GM19351 (cell line): ENCODE data around the gene HHAT.
"Not testable (repeated sequence)": the region's sequence is repeated elsewhere in the genome, so short reads cannot be mapped to it uniquely, and the experiment has no call there.

Experiments
- ATAC-seq: cut with Tn5 transposase; IDR thresholded peaks from one replicate; pipeline ENCODE4 v1.9.1; 2021; ENCODE audit warnings: mild to moderate bottlenecking, moderate library complexity; ENCODE audit not compliant: unreplicated experiment

Gene HHAT

DNA sequence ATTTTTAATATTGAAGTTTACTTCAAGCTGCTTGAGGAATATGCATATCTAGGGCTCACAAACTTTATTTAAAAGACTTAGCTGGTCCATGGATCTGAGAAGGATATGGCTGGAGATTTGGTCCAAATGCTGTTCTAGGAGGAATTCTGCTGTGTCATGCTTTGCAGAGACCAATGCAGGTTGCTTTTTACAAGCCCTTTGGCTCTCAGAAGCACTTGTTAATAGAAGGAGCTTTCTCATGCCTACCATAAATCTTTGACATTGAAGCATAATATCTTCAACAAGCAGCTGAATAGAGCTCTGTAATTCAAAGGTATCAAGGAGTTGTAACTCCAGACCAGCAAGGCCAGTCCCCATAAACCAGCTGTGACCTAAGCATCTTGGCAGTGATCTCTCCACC is 299.1 kb downstream of the HHAT start:
- ATAC-seq: no peak

DNA sequence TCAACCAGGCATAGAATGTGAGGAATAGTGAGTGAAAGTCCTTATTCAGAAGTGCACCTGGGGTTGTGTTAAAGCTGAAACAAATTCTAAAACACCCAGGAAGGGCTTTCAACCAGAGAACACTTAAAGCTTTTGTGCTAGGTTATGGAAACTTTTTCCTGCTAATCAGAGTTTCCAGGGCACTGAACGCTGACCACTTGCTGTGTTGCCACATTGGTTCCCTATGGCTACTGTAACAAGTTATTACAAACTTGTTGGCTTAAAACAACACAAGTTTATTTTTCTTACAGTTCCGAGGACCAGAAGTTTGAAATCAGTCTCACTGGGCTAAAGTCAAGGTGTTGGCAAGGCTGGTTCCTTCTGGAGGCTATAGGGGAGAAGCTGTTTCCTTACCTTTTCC is 300.6 kb downstream of the HHAT start:
- no peak for ATAC-seq

DNA sequence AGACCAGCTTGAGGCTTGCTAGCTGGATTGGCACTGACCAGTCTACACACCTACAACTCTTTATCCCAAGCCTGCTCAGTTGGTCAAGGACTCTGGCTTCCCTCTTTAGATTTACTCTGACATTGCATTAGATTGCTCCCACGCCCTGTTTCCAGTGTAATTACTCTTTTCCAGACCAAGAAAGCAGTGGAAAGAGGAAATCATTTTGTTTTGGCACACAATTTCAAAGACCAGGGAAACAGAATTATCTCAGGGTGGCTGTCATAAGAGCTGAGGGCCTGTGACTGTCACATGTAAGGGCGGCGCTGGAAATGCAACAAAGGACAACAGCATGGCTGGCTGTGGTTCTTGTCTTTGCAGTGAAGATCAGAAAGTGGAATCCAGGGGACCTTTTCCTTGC is 302.7 kb downstream of the HHAT start:
- ATAC-seq: no peak

DNA sequence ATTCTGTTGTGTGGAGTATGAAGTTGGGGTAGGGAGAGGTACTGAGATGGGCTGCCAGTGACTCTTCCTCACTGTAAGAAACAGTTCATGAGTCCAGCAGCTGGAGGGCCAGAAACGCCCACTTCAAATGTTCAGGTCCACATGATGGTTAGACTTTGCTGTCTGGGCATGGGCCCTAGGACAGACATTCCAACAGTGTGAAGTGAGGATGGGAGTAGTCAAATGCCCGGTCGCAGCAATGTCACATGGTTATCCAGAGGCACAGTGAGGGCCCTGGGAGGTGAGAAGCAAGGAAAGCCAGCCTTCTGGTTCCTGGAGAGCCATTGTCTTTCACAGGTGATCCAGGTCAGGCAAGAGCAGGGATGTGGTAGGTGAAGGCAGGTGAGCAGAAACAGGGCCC is 304.4 kb downstream of the HHAT start:
- ATAC-seq: no peak

DNA sequence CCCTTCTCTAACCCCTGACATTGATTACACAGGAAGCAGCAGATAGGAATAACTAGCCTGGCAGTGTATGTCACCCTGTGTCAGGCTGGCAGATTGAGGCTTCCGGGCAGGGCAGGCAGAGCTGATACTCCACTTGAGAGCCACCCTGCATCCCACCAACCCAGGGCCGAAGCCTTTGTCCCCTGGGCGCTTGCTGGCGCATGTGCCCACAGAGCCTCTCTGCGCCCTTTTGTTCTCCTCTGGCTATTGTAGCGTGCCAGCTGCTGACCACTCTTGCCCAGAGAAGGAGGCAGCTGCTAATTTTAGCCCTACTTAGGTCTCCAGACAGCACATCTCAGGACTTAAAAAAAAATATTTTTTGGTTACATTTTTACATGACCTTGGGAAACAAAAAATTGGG is 304.9 kb downstream of the HHAT start:
- ATAC-seq: no peak

DNA sequence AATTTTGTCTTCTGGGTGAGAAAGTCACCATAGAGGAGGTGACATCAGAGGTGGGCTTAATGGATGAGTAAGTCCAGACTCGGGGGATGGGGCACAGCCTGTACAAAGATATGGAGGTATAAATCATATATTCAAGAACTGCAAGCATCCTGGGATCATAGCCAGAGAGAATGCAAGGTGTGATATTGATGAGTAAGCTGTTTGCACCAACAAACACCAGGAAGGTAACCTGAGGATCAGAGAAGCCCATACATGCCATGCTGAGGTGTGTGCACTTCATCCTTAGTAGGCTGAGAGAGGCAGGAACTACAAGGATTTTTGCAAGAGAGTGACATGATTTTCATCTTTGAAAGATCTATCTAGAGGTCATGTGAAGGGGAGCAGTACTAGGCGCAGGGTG is 306.4 kb downstream of the HHAT start:
- no peak for ATAC-seq

DNA sequence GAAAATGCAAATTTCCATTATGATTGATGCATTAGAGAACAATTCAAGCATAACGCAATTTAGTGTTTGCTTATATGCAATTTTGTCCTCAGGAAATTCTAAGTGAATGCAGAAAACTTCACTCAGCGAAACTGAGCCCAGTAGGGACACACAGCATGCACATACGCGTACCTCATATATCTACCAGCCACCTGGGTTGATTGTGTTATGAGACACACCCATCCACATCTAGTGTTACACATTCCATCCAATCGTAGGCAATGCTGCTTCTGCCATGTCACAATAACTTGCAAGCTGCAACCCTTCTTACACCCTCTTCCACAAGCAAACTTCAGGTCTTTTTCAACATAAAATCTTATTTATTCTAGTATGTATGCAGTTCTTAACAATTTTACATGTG is 312.9 kb downstream of the HHAT start:
- no peak for ATAC-seq

- ATAC-seq: no peak
These were observed 317.0 kb downstream of the HHAT start for GRCh38 chr1:210645582-210646257.

DNA sequence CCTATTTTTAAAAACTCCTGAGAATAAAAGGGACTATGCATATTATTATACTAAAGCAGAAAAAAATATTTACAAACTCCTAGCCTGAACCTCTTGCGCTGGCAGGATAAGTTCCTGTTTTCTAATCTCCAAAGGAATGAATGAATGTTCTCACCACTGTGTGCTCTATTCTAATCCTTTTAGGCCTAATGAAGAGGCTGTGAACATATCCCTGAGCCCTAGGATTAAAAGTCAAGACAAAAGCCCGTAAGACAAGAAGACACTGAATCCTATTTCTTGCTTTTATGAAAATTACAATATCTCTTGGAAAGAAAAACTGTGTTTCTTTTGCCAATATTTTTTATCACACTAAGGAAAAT is 317.5 kb downstream of the HHAT start:
- ATAC-seq: no peak

GRCh38 chr1:210647406-210648333 is 319.0 kb downstream of the HHAT start:
- ATAC-seq: no peak

DNA sequence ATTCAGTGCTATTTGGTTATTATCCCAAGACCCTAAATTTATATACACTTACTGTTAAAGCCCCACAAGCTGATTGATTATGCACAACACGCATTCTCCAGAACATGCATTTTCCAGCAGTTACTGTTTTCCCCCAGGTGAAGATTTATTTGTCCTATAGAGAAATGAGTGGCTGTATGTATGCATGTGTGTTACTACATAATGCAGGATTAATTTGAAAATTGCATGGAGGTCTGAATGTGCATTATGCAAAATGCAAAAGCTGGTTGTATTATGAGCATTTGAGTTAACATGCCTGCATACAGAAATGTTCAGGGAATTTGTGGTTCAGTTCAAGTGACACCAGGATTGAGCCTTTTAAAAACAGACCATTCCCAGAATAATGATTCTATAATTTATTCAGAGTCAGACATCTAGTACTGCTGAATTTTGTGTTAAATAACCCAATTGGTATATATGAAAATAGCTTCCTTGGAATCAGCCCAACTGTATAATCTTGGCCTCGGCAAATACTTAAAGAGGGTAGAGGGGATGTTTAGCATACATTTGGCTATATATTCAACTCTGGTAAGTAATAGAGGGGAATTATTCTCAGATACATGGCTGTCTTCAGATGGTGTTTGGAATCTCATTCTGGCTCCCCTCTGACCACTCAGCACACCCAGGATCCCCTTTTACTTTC is 320.0 kb downstream of the HHAT start:
- ATAC-seq: no peak

- no peak for ATAC-seq
These were observed 321.7 kb downstream of the HHAT start for GRCh38 chr1:210650403-210650802.

DNA sequence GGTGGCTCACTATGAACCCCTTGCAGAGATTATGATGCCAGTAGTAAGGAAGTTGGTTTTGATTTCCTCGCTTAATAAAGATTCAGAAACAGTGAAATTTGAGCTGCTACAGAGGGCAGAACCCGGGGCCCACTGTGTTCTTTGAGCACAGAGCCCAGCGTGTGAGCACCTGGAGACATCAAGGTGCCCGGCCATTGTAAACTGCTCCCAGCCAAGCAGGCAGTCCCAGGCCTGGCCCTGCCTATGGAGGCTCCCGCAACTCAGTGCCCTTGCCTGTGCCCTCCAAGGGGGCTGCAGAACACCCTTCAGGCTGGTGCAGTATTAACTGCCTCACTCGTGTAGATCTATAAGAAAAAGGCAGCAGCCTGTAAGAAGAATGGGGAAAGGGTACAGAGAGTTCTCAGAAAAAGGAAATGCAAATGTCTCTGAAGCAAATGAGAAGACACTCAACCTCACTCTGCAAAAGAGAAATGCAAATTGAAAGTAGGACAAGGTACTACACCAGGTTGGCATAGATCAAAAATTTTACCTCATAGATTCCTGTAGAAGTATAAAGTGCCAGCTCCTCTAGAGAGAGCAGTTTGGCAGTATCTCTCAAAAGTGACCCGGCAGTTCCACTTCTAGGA is 323.7 kb downstream of the HHAT start:
- no peak for ATAC-seq

DNA sequence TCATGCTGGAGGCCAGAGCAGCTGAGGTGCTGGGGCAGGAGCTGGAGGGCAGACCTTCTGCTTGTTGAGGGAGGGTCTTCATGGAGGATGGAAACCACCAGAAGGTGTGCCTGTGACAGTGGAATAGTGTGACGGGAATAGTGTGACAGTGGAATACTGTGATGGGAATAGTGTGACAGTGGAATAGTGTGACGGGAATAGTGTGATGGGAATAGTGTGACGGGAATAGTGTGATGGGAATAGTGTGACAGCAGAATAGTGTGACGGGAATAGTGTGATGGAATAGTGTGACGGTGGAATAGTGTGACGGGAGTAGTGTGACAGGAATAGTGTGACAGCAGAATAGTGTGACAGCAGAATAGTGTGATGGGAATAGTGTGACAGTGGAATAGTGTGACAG is 325.1 kb downstream of the HHAT start:
- ATAC-seq: no peak

- ATAC-seq: no peak
These were observed 325.7 kb downstream of the HHAT start for GRCh38 chr1:210654176-210654981.

GRCh38 chr1:210655511-210655910 is 326.8 kb downstream of the HHAT start:
- no peak for ATAC-seq

GRCh38 chr1:210657806-210658205 is 329.1 kb downstream of the HHAT start:
- ATAC-seq: no peak

- ATAC-seq: not testable (repeated sequence)
These were observed 332.8 kb downstream of the HHAT start for GRCh38 chr1:210661520-210661919.

- no peak for ATAC-seq
These were observed 333.8 kb downstream of the HHAT start for GRCh38 chr1:210662291-210663050.
